NT2/D1 (cell line): ENCODE data around the gene COBL.

Source experiments
- SUZ12 ChIP-seq: IDR thresholded peaks from 2 replicates; pipeline ENCODE4 v1.6.1; 2011; ENCODE audit not compliant: insufficient read length, insufficient read depth; ENCODE audit errors: extremely low read depth
- YY1 ChIP-seq: IDR thresholded peaks from 2 replicates; pipeline ENCODE4 v1.6.1; 2011; ENCODE audit not compliant: insufficient read length, insufficient read depth
- ZNF274 ChIP-seq: IDR thresholded peaks from 2 replicates; pipeline ENCODE4 v1.6.1; 2011; ENCODE audit warnings: mild to moderate bottlenecking, low read depth, low read length

DNA sequence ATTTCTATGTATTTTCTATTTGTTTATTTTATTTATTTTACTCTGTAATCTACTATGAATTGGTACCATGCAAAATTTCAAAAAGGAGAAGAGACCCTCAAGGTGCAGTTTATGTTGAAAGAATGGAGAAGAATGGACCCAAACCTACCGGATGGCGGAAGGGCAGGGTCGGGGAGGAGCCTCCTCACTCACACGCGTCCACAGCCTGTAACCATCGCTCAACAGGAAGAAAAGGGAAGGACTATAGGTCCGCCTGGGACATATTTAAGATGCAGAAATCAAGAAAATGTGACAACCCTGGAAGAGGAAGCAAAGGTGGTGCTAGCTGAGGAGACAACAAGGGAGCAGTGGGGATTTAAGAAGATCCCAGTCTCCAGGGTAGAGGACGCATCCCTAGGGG, 158.4 kb downstream of the COBL start:
- TF ChIP-seq YY1, result no peak
- TF ChIP-seq ZNF274, result no peak
- TF ChIP-seq SUZ12, result no peak
